NCI-H128 (cell line): ENCODE results near the gene SMIM38.

ENCODE experiments used
- DNase-seq: peaks from one replicate; lab custom pipeline; 2025; ENCODE audit not compliant: unreplicated experiment; lab: John Stamatoyannopoulos, UW

SMIM38 gene

GRCh38 chr11:69155302-69156234, at the start of gene SMIM38:
Gene SMIM38, plus strand, starts transcription at chr11:69155935. Its CDS starts 1,912 bp downstream, at chr11:69157847.
- no peak for DNase-seq

- DNase-seq = no peak
These were observed 49.5 kb upstream of the SMIM38 start for GRCh38 chr11:69106031-69106811.

GRCh38 chr11:69107413-69107812, 48.3 kb upstream of the SMIM38 start:
- no peak for DNase-seq

GRCh38 chr11:69108030-69108429, 47.7 kb upstream of the SMIM38 start:
- no peak for DNase-seq

- no peak for DNase-seq
These were observed 47.2 kb upstream of the SMIM38 start for GRCh38 chr11:69108559-69108958.

- no peak for DNase-seq
These were observed 46.6 kb upstream of the SMIM38 start for GRCh38 chr11:69109101-69109500.

GRCh38 chr11:69110451-69110850, 45.3 kb upstream of the SMIM38 start:
- no peak for DNase-seq

GRCh38 chr11:69111624-69112542, 43.9 kb upstream of the SMIM38 start:
- no peak for DNase-seq

- no peak for DNase-seq
These were observed 42.5 kb upstream of the SMIM38 start for GRCh38 chr11:69113226-69113625.

GRCh38 chr11:69113646-69114340, 41.9 kb upstream of the SMIM38 start:
- DNase-seq = no peak

- DNase-seq = no peak
These were observed 41.4 kb upstream of the SMIM38 start for GRCh38 chr11:69114362-69114761.

GRCh38 chr11:69114811-69115523, 40.8 kb upstream of the SMIM38 start:
- DNase-seq = no peak

GRCh38 chr11:69115586-69116560, 39.9 kb upstream of the SMIM38 start:
- DNase-seq = no peak

- DNase-seq = no peak
These were observed 39.1 kb upstream of the SMIM38 start for GRCh38 chr11:69116671-69117070.

- DNase-seq = no peak
These were observed 36.5 kb upstream of the SMIM38 start for GRCh38 chr11:69119190-69119589.

GRCh38 chr11:69120096-69120875, 35.4 kb upstream of the SMIM38 start:
- no peak for DNase-seq

GRCh38 chr11:69121021-69121420, 34.7 kb upstream of the SMIM38 start:
- DNase-seq = no peak
